HCT116 (cell line): ENCODE results near the gene MTFR1L. TPM values are rescaled to one million over a fixed set of nuclear protein-coding genes. Genes with fewer than 3 reads are reported as not detected.

Experiments
- ATAC-seq: fragments of 200-7000 bp; cut with Tn5 transposase; 2 replicates; pipeline ENCODE4 v1.9.1; 2020; ENCODE audit warnings: mild to moderate bottlenecking, moderate library complexity
- BruUV-seq: library from RNA; stranded (reverse); fragments of 400-500 nt; replicated peaks from 2 replicates; lab custom pipeline; 2021; lab: Mats Ljungman, UMichigan
- CTCF ChIA-PET: fragments of 300-600 bp; sonication (Branson Sonifier 250); formaldehyde crosslinking; loops from one replicate; lab custom pipeline; 2021; ENCODE audit warnings: antibody characterized with exemption; lab: Charles Lee
- POLR2A ChIA-PET: fragments of 300-600, 350-600 bp; sonication (Branson Sonifier 250); formaldehyde crosslinking; loops from one replicate; lab custom pipeline; 2021; ENCODE audit warnings: antibody characterized with exemption; lab: Charles Lee
- RAD21 ChIA-PET, 2 experiments: fragments of 300-600 bp; sonication (Branson Sonifier 250); formaldehyde crosslinking; loops; one replicate each; lab custom pipeline; 2023; ENCODE audit warnings: low total read pairs in 2 of 2; ENCODE audit not compliant: uncharacterized antibody in 2 of 2, unreplicated experiment in 2 of 2, low non-redundant PET in 1 of 2; lab: Charles Lee
- DNase-seq: peaks from one replicate; pipeline ENCODE4 v3.0.0-alpha.2; 2010; ENCODE audit warnings: low read depth, low spot score
- H2AFZ ChIP-seq: fragments of 200-600 bp; shearing (Covaris generic), sonication (generic); 2 replicates; pipeline ENCODE4 v1.6.1; 2017; ENCODE audit warnings: low read depth, mixed run types, mixed read lengths, antibody characterized with exemption, low read length; ENCODE audit not compliant: poor library complexity, severe bottlenecking
- H3K27ac ChIP-seq: 2 replicates; pipeline ENCODE4 v1.5.1; 2012; ENCODE audit warnings: low read depth, low read length
- H3K27me3 ChIP-seq: fragments of 200-600 bp; sonication (generic); 2 replicates; pipeline ENCODE4 v1.6.1; 2016; ENCODE audit warnings: mixed run types, low read length, mixed read lengths; ENCODE audit not compliant: insufficient read depth
- H3K36me3 ChIP-seq, 2 experiments: fragments of 200-500 bp in 1 of 2; fragments of 200-600 bp in 1 of 2; sonication (Bioruptor generic) in 1 of 2; sonication (generic) in 1 of 2; 2 replicates each; pipeline versions ENCODE4 v1.5.1 to v1.6.1; 2014 to 2016; ENCODE audit warnings: low read length in 2 of 2, inconsistent platforms in 1 of 2, mixed read lengths in 1 of 2, mixed run types in 1 of 2; ENCODE audit not compliant: insufficient read depth in 2 of 2, control insufficient read depth in 1 of 2
- H3K4me1 ChIP-seq, 2 experiments: fragments of 200-600 bp in 1 of 2; sonication (generic) in 1 of 2; 2 replicates each; pipeline versions ENCODE4 v1.5.1 to v1.6.1; 2012 to 2017; ENCODE audit warnings: low read length in 2 of 2, inconsistent platforms in 1 of 2, mild to moderate bottlenecking in 1 of 2, mixed read lengths in 1 of 2, mixed run types in 1 of 2, moderate library complexity in 1 of 2; ENCODE audit not compliant: insufficient read depth in 2 of 2, control insufficient read depth in 1 of 2
- H3K4me2 ChIP-seq: fragments of 200-600 bp; sonication (generic); 2 replicates; pipeline ENCODE4 v1.6.1; 2017; ENCODE audit warnings: mixed run types, low read length, mixed read lengths
- H3K4me3 ChIP-seq, 2 experiments: fragments of 200-600 bp in 1 of 2; sonication (generic) in 1 of 2; replicated peaks in 1 of 2; 2 replicates each; pipeline ENCODE4 v1.5.1; 2011 to 2016; ENCODE audit warnings: low read length in 2 of 2, control low read depth in 1 of 2, low read depth in 1 of 2, mild to moderate bottlenecking in 1 of 2, mixed read lengths in 1 of 2, mixed run types in 1 of 2
- H3K79me2 ChIP-seq: fragments of 200-600 bp; sonication (generic); 2 replicates; pipeline ENCODE4 v1.6.1; 2017; ENCODE audit warnings: mild to moderate bottlenecking, mixed run types, low read length, moderate library complexity, mixed read lengths; ENCODE audit not compliant: insufficient read depth
- H3K9ac ChIP-seq: fragments of 200-600 bp; sonication (generic); 2 replicates; pipeline ENCODE4 v1.6.1; 2016; ENCODE audit warnings: low read length, mixed read lengths
- H3K9me2 ChIP-seq: fragments of 200-600 bp; sonication (generic), shearing (Covaris generic); 2 replicates; pipeline ENCODE4 v1.6.1; 2017; ENCODE audit warnings: mixed run types, mild to moderate bottlenecking, moderate library complexity; ENCODE audit not compliant: insufficient read depth
- H3K9me3 ChIP-seq, 2 experiments: fragments of 200-500 bp in 1 of 2; fragments of 200-600 bp in 1 of 2; sonication (Bioruptor generic) in 1 of 2; sonication (generic) in 1 of 2; 2 replicates each; pipeline ENCODE4 v1.6.1; 2014 to 2017; ENCODE audit warnings: low read length in 2 of 2, mixed read lengths in 2 of 2, inconsistent platforms in 1 of 2, low read depth in 1 of 2, mild to moderate bottlenecking in 1 of 2, mixed run types in 1 of 2, moderate library complexity in 1 of 2; ENCODE audit not compliant: control insufficient read depth in 1 of 2, insufficient read depth in 1 of 2
- H4K20me1 ChIP-seq: fragments of 200-600 bp; sonication (generic), shearing (Covaris generic); 2 replicates; pipeline ENCODE4 v1.6.1; 2017; ENCODE audit warnings: mixed run types, mild to moderate bottlenecking, moderate library complexity; ENCODE audit not compliant: insufficient read depth
- CTCF ChIP-seq, 3 experiments: fragments of 200-600 bp in 1 of 3; sonication (generic) in 1 of 3; IDR thresholded peaks in 2 of 3; conservative IDR thresholded peaks in 1 of 3; 2 replicates each; pipeline ENCODE4 v1.5.1; 2012 to 2017; ENCODE audit warnings: low read depth in 2 of 3, low read length in 2 of 3, antibody characterized with exemption in 1 of 3, borderline replicate concordance in 1 of 3, control low read depth in 1 of 3, mild to moderate bottlenecking in 1 of 3, mixed read lengths in 1 of 3, mixed run types in 1 of 3, moderate library complexity in 1 of 3; ENCODE audit not compliant: insufficient read depth in 1 of 3
- EGR1 ChIP-seq: IDR thresholded peaks from 2 replicates; pipeline ENCODE4 v1.6.1; 2012; ENCODE audit warnings: low read depth
- EZH2phosphoT487 ChIP-seq: fragments of 200-600 bp; IDR thresholded peaks from 2 replicates; pipeline ENCODE4 v1.6.1; 2018; ENCODE audit warnings: antibody characterized with exemption, borderline replicate concordance
- FOSL1 ChIP-seq: IDR thresholded peaks from 2 replicates; pipeline ENCODE4 v1.6.1; 2012; ENCODE audit warnings: low read depth
- MAX ChIP-seq: IDR thresholded peaks from 2 replicates; pipeline ENCODE4 v1.6.1; 2012
- RAD21 ChIP-seq: IDR thresholded peaks from 2 replicates; pipeline ENCODE4 v1.6.1; 2012; ENCODE audit warnings: low read depth, mild to moderate bottlenecking
- SP1 ChIP-seq: IDR thresholded peaks from 2 replicates; pipeline ENCODE4 v1.6.1; 2012; ENCODE audit warnings: low read depth
- TCF7L2 ChIP-seq: IDR thresholded peaks from 2 replicates; pipeline ENCODE4 v1.7.0; 2011; ENCODE audit warnings: borderline replicate concordance, inconsistent platforms; ENCODE audit not compliant: insufficient read depth, insufficient read length; ENCODE audit errors: extremely low read depth
- ZFX ChIP-seq: fragments of 450-650 bp; IDR thresholded peaks from 2 replicates; pipeline ENCODE4 v1.6.1; 2017
- intact Hi-C: fragments of 100-400 bp; cut with micrococcal nuclease; formaldehyde crosslinking; loops from 2 replicates; pipeline ENCODE4 v1.10.0; 2022
- total RNA-seq: library from RNA; stranded (reverse); gene quantifications from one replicate; pipeline ENCODE4 v1.2.1, GENCODE V29; 2021; ENCODE audit not compliant: unreplicated experiment

MTFR1L gene
- total RNA-seq, 1 experiment from 2014 or later, result 35.8 TPM

- Histone ChIP-seq H3K9ac (no peak overlapping the region), H3K36me3 (no peaks in the 10 kb centered on the region; a peak in 1 of 4 replicates), H3K4me2 (no peak overlapping the region), H3K9me2 (no peaks in the 10 kb centered on the region), H3K27me3 (no peaks in the 10 kb centered on the region), H3K4me3 (no peak overlapping the region), H4K20me1 (no peaks in the 10 kb centered on the region), H3K27ac (no peak overlapping the region), H3K79me2 (no peaks in the 10 kb centered on the region), H3K4me1 (peaks cover 3 to 8% of the 10 kb centered on the region in 2 experiments; a peak in 3 of 4 replicates), H3K9me3 (no peaks in the 10 kb centered on the region), H2AFZ (no peak overlapping the region)
- ATAC-seq (no peak), DNase-seq (no peak)
- ChIA-PET POLR2A (no interaction called here), CTCF (no interaction called here), RAD21 (no interaction called here)
- no TSS peak for BruUV-seq
- intact Hi-C loops, result no loop called here
- TF ChIP-seq ZFX (no peak), SP1 (no peak), EZH2phosphoT487 (no peak)
Observed at GRCh38 chr1:25804964-25805862, 14.5 kb upstream of the MTFR1L start.

GRCh38 chr1:25805863-25806225 lies 13.9 kb upstream of the MTFR1L start:
- Histone ChIP-seq H3K36me3 (no peaks in the 10 kb centered on the region; a peak in 1 of 4 replicates), H3K9me2 (no peaks in the 10 kb centered on the region), H3K27ac (no peak overlapping the region), H2AFZ (no peak overlapping the region), H3K4me1 (peaks cover 3 to 5% of the 10 kb centered on the region in 2 experiments; a peak in 3 of 4 replicates), H4K20me1 (no peaks in the 10 kb centered on the region), H3K9me3 (no peaks in the 10 kb centered on the region), H3K27me3 (no peaks in the 10 kb centered on the region), H3K79me2 (no peaks in the 10 kb centered on the region), H3K9ac (no peak overlapping the region), H3K4me3 (no peak overlapping the region), H3K4me2 (no peak overlapping the region)
- intact Hi-C loops, result no loop called here
- DNase-seq, result no peak
- ATAC-seq, result no peak
- ChIA-PET POLR2A (no interaction called here), RAD21 (no interaction called here), CTCF (no interaction called here)
- no TSS peak for BruUV-seq
- TF ChIP-seq ZFX (no peak), EZH2phosphoT487 (no peak), EGR1 (no peak), RAD21 (no peak), MAX (no peak), FOSL1 (no peak), CTCF (IDR thresholded peaks at IDR 0.05 in 2 of 3, conservative IDR thresholded peaks at IDR 0.05 in 1 of 3; ENCODE audit: borderline replicate concordance in 1 of 3, insufficient read depth in 1 of 3, low read depth in 2 of 3, low read length in 2 of 3) (no peak), TCF7L2 (no peak)
